Thoracic aorta (tissue), 2 donors: Measurements from ENCODE around the gene IL22. TPM values are rescaled to one million over a fixed set of nuclear protein-coding genes. Genes with fewer than 3 reads are reported as not detected.

Source experiments
- ATAC-seq: fragments of 150-250 bp; one replicate; pipeline ENCODE4 v1.8.0; 2017; ENCODE audit warnings: low read depth; ENCODE audit not compliant: insufficient number of reproducible peaks, low FRiP score
- DNase-seq: peaks from one replicate; pipeline ENCODE4 v3.0.0-alpha.2; 2020; ENCODE audit warnings: low spot score
- H3K27ac ChIP-seq, 2 donors: fragments of 200-600 bp; sonication (generic); 1 replicate in 1 of 2; 2 replicates in 1 of 2; pipeline ENCODE4 v1.5.1; 2016; ENCODE audit warnings: mild to moderate bottlenecking in 2 of 2, moderate library complexity in 2 of 2
- H3K27me3 ChIP-seq: fragments of 200-600 bp; sonication (generic); replicated peaks from 2 replicates; pipeline ENCODE4 v1.6.0; 2016; ENCODE audit warnings: mild to moderate bottlenecking; ENCODE audit not compliant: insufficient read depth
- H3K36me3 ChIP-seq: fragments of 200-600 bp; sonication (generic); one replicate; pipeline ENCODE4 v1.5.1; 2016
- H3K4me1 ChIP-seq, 2 donors: fragments of 200-600 bp; sonication (generic); 1 replicate in 1 of 2; 2 replicates in 1 of 2; pipeline versions ENCODE4 v1.5.1 to v1.6.0; 2016; ENCODE audit warnings: low read depth in 2 of 2, mild to moderate bottlenecking in 1 of 2; ENCODE audit not compliant: control insufficient read depth in 1 of 2
- H3K4me3 ChIP-seq: fragments of 200-600 bp; sonication (generic); 2 replicates; pipeline ENCODE4 v1.5.1; 2016; ENCODE audit warnings: mild to moderate bottlenecking
- H3K9me3 ChIP-seq: fragments of 200-600 bp; sonication (generic); 2 replicates; pipeline ENCODE4 v1.5.1; 2016
- CTCF ChIP-seq: fragments of 200-600 bp; sonication (generic); IDR thresholded peaks from one replicate; pipeline ENCODE4 v1.5.1; 2019; ENCODE audit warnings: antibody characterized with exemption
- total RNA-seq, 2 donors: library from RNA; depleted of rRNA; stranded (reverse); fragments of >200 nt; gene quantifications; one replicate each; pipeline versions ENCODE4 v1.1.0 to v1.2.3, GENCODE V29; 2016

Gene IL22, protein sequence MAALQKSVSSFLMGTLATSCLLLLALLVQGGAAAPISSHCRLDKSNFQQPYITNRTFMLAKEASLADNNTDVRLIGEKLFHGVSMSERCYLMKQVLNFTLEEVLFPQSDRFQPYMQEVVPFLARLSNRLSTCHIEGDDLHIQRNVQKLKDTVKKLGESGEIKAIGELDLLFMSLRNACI
- total RNA-seq, result not detected

- no peak for DNase-seq
- H3K36me3 ChIP-seq, result no peaks in the 10 kb centered on the region
These were observed at the start of gene IL22 for GRCh38 chr12:68253504-68253903. TSS of gene IL22 (minus strand) at chr12:68253604. CDS start at chr12:68253448, 156 bp downstream.

GRCh38 chr12:68297929-68298328, 44.5 kb upstream of the IL22 start:
- Histone ChIP-seq H3K27me3 (no peaks in the 10 kb centered on the region), H3K9me3 (peaks cover 4% of the 10 kb centered on the region), H3K4me3 (no peak overlapping the region), H3K4me1 (no peaks in the 10 kb centered on the region), H3K36me3 (peaks cover 5% of the 10 kb centered on the region), H3K27ac (no peak overlapping the region)
- DNase-seq (no peak), ATAC-seq (no peak)
- no peak for TF ChIP-seq CTCF

More at GRCh38 chr12:68253504-68253903, at the start of gene IL22:
- TF ChIP-seq CTCF, result no peak
- no peak within 1 kb of the TSS for H3K27ac ChIP-seq
- no peaks in the 10 kb centered on the region for H3K27me3 ChIP-seq
- no peaks in the 10 kb centered on the region for H3K4me1 ChIP-seq
- no peaks in the 10 kb centered on the region for H3K9me3 ChIP-seq
- no peak within 1 kb of the TSS for H3K4me3 ChIP-seq
- ATAC-seq, result no peak

DNA sequence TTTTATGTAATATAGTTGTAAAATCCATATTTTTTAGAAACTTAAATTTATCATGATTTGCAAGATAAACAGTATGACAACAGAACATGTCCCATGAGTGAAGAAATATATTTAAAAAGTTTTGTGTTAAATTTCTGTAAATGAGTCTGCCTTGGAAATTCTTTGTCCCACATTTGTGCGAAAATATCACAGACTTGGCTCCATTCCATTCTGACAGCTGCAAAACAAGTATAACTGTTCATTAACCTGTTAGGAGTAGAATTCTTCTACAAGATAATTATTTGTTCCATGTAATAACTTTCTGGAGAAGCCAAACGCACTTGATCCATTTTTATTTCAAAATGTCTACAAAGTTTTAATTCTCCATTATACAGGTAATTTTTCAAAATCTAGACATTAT, 40.8 kb upstream of the IL22 start:
- TF ChIP-seq CTCF, result no peak
- H3K4me3 ChIP-seq, result no peak overlapping the region
- no peaks in the 10 kb centered on the region for H3K9me3 ChIP-seq
- H3K36me3 ChIP-seq, result peaks cover 5% of the 10 kb centered on the region
- no peak for ATAC-seq
- H3K4me1 ChIP-seq, result no peaks in the 10 kb centered on the region
- no peaks in the 10 kb centered on the region for H3K27me3 ChIP-seq
- no peak overlapping the region for H3K27ac ChIP-seq
- no peak for DNase-seq

DNA sequence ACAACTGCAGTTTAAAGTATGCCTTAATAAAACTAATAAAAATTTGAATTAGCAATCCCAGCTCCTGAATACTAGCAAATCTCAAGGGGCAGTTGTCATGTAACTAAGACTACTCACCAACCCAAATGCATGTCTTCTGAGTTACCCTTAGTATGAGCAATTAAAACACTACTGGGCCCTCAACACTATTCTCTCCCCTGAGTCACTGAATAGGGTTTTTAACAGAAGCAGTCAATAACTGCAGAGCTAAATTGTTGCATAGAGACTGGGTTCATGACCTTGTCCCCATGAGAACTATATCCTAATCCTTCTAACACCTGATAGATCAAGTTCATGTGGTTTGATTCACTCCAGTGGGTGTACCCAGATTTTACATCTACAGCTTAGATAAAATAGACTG, 39.9 kb upstream of the IL22 start:
- no peaks in the 10 kb centered on the region for H3K4me1 ChIP-seq
- no peaks in the 10 kb centered on the region for H3K27me3 ChIP-seq
- no peak for TF ChIP-seq CTCF
- H3K9me3 ChIP-seq, result no peaks in the 10 kb centered on the region
- no peak overlapping the region for H3K4me3 ChIP-seq
- ATAC-seq, result no peak
- H3K27ac ChIP-seq, result no peak overlapping the region
- DNase-seq, result no peak
- H3K36me3 ChIP-seq, result peaks cover 4% of the 10 kb centered on the region

DNA sequence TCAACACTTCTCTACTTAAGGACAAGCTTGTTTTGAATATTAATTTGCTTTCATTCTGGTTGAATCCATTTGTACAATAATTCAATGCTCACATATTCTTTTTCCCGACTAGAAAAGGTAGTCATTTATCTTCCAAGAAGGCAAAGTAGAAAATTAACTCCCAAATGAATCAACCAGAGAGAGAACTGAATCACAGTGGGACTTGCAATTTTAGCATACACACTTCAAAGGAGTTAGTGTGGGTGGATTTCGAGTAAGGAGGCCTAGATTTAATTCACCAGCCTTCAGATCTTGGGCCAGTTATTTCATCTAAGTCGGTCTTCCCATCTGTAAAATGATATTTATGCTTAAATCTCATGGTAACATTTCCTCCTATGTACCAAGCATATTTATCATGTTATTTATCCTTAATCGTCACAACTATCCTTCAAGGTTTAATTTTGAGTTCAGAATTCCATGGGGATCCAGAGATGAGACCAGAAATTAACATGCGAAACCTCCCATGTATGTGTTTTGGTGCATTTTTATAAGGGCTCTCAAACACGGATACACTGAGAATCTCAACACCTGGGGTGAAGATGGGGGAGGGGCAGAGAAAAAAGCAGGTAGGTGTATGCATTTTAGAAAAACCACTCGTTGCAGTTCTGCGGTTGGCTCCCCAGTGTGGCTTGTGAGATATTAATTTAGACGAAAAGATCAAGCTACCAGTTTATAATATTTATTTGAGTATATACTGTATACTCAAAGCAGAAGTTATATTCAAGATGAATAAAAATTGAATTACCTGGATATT, 38.9 kb upstream of the IL22 start:
- DNase-seq, result no peak
- H3K27ac ChIP-seq, result no peak overlapping the region
- ATAC-seq, result no peak
- no peaks in the 10 kb centered on the region for H3K36me3 ChIP-seq
- no peaks in the 10 kb centered on the region for H3K9me3 ChIP-seq
- no peaks in the 10 kb centered on the region for H3K4me1 ChIP-seq
- H3K27me3 ChIP-seq, result no peaks in the 10 kb centered on the region
- no peak for TF ChIP-seq CTCF
- H3K4me3 ChIP-seq, result no peak overlapping the region
